Loucy (cell line): ENCODE measurements around the gene BICRA.

ENCODE experiments used
- EZH2phosphoT487 ChIP-seq: fragments of 200-600 bp; IDR thresholded peaks from 2 replicates; pipeline ENCODE4 v1.6.1; 2018; ENCODE audit warnings: antibody characterized with exemption, mild to moderate bottlenecking, moderate library complexity, borderline replicate concordance
- TF ChIP-seq, protein P1 (sequence below): fragments of 200-600 bp; sonication (generic); conservative IDR thresholded peaks from 2 replicates; pipeline ENCODE4 v1.5.1; 2014; ENCODE audit warnings: mild to moderate bottlenecking, antibody characterized with exemption, low read length

DNA sequence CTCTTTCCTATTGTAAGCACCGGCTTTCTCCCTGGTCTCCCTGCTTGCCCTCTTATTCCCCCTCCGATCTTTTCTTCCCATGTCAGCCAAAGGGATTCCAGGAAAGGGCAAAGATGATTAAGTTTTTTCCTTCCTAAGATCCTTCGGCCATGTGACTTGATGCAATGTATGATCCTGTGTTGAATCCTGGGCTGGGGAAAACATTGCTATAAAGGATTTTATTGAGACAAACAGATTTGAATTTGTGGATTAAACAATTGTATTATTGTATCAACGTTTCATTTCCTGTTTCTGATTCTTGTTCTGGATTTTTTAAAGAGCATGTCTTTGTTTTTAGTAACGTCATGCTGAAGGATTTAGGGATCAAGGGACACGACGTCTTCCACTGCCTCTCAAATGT is 19.1 kb upstream of the BICRA start:
- TF ChIP-seq, protein P1, sequence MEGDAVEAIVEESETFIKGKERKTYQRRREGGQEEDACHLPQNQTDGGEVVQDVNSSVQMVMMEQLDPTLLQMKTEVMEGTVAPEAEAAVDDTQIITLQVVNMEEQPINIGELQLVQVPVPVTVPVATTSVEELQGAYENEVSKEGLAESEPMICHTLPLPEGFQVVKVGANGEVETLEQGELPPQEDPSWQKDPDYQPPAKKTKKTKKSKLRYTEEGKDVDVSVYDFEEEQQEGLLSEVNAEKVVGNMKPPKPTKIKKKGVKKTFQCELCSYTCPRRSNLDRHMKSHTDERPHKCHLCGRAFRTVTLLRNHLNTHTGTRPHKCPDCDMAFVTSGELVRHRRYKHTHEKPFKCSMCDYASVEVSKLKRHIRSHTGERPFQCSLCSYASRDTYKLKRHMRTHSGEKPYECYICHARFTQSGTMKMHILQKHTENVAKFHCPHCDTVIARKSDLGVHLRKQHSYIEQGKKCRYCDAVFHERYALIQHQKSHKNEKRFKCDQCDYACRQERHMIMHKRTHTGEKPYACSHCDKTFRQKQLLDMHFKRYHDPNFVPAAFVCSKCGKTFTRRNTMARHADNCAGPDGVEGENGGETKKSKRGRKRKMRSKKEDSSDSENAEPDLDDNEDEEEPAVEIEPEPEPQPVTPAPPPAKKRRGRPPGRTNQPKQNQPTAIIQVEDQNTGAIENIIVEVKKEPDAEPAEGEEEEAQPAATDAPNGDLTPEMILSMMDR: no peak
- no peak for TF ChIP-seq EZH2phosphoT487
